Islet of Langerhans (tissue), 1 donor: Measurements from ENCODE around the gene ZMYND8.

ENCODE experiments used
- FAIRE-seq: peaks from one replicate; lab custom pipeline; 2011; peaks lifted over from hg19 to GRCh38; lab: Jason Lieb, UNC

The ZMYND8 gene

GRCh38 chr20:47353692-47354463, 2.6 kb downstream of the ZMYND8 start:
- FAIRE-seq = no peak

- no peak for FAIRE-seq
These were observed 3.2 kb downstream of the ZMYND8 start for GRCh38 chr20:47353239-47353691.

- no peak for FAIRE-seq
These were observed 3.9 kb downstream of the ZMYND8 start for GRCh38 chr20:47352332-47353238.

- no peak for FAIRE-seq
These were observed 4.7 kb downstream of the ZMYND8 start for GRCh38 chr20:47351643-47352331.

- no peak for FAIRE-seq
These were observed 5.6 kb downstream of the ZMYND8 start for GRCh38 chr20:47350691-47351545.

GRCh38 chr20:47350181-47350550, 6.3 kb downstream of the ZMYND8 start:
- no peak for FAIRE-seq

- no peak for FAIRE-seq
These were observed 6.9 kb downstream of the ZMYND8 start for GRCh38 chr20:47349365-47350180.

GRCh38 chr20:47348539-47349142, 7.9 kb downstream of the ZMYND8 start:
- FAIRE-seq = no peak

- FAIRE-seq = no peak
These were observed 8.7 kb downstream of the ZMYND8 start for GRCh38 chr20:47347661-47348435.

- no peak for FAIRE-seq
These were observed 10.3 kb downstream of the ZMYND8 start for GRCh38 chr20:47346172-47346571.

GRCh38 chr20:47345214-47345613, 11.3 kb downstream of the ZMYND8 start:
- FAIRE-seq = no peak

- FAIRE-seq = no peak
These were observed 13.5 kb downstream of the ZMYND8 start for GRCh38 chr20:47343007-47343472.

GRCh38 chr20:47338131-47338628, 18.3 kb downstream of the ZMYND8 start:
- FAIRE-seq = no peak

GRCh38 chr20:47337413-47337812, 19.1 kb downstream of the ZMYND8 start:
- no peak for FAIRE-seq

- FAIRE-seq = no peak
These were observed 20.3 kb downstream of the ZMYND8 start for GRCh38 chr20:47336129-47336754.

- FAIRE-seq = no peak
These were observed 21.0 kb downstream of the ZMYND8 start for GRCh38 chr20:47335251-47336128.

- FAIRE-seq = no peak
These were observed 22.4 kb downstream of the ZMYND8 start for GRCh38 chr20:47334022-47334551.
